Daoy (cell line): ENCODE measurements around the gene CASTOR1. TPM values are rescaled to one million over a fixed set of nuclear protein-coding genes. Genes with fewer than 3 reads are reported as not detected.

Source experiments
- DNase-seq: peaks from one replicate; pipeline ENCODE4 v3.0.0-alpha.2; 2015; ENCODE audit warnings: low read depth
- total RNA-seq: library from RNA; depleted of rRNA; stranded (reverse); fragments of >200 nt; shearing (Covaris generic); gene quantifications from 2 replicates; pipeline ENCODE4 v1.2.3, GENCODE V29; 2014; rRNA removed

Gene CASTOR1
- total RNA-seq, 1 experiment from 2014 or later: 5.9 TPM

DNA sequence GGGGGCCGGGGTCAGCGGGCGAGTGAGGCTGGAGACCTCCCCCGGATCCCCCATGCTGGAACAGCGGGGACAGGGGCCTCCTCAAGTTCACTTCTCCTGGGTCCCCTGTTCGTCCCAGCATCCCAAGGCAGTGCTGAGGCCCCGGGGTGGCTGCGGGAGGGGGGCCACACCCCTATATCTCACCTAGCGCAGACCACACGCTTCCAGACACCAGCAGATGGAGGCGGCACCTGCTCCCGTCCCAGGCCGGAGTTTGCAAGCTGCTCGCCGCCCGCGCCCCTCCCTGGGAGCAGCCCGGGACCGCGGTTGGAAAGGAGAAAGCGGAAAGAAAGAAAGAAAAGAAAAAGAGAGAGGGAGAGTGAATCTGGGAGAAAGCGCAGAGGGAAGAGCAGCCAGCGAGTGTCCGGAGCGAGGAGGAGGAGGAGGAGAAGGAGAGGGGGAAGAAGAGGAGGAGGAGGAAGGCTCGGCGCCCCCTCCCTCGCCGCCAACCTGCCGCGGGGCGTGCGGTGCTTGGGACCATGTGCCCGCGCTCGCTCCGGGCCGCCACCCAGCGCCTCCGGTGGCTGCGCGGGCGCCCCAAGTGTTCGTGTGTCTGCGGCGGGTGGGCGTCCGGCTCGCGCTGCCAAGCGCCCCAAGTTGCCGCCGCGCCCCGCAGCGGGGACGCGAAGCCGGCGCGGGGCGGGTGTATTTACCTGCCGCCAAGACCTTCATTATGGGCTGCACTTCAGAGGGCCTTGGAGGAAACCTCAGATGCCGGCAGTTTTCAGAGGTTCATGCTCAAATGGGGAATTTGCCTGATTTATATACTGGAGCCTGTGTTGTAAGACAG lies 43.1 kb downstream of the CASTOR1 start, which contains the start of gene LIF:
Gene LIF (minus strand): TSS at position 775 of the 829 bp plus-strand sequence. CDS start 64 bp downstream, at position 711.
- DNase-seq: peak; percentile 69

DNA sequence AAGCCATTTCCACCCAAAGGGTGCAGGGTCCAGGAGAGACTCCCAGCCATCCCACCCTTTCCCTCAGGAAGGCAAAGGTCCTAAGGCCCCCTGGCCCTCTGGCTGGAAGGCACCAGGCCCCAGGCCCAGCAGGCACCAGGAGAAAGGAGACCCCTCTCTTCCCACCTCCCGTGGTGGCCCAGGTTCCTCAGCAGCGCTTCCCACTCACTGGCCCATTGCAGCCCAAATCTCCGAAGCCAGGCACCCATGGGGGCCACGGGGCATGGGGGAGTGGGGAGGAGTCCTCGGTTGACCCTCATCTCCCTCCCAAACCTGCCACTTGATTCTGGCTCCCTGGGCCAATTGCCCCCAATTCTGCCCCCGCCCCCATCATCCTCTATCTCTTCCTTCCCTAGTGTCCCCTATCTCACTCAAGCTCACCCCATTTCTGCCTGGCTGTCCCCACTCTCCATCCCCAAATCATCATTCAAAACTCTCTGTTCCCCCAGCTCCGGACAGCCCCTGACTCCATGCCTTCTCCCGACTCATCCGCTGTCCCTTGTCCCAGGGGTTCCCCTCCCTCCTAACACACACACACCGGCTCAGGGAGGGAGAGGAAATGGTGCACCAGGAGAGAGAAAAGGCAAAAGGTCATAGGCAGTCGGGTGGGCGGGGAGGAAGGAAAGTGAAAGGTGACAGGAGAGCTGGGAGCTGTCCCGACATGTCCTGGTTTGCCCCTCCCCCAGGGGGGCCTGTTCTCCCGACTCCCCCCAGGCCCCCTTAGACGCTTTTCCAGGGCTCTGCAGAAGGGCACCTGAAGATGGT lies 43.9 kb downstream of the CASTOR1 start:
- peak; percentile 74 for DNase-seq

DNA sequence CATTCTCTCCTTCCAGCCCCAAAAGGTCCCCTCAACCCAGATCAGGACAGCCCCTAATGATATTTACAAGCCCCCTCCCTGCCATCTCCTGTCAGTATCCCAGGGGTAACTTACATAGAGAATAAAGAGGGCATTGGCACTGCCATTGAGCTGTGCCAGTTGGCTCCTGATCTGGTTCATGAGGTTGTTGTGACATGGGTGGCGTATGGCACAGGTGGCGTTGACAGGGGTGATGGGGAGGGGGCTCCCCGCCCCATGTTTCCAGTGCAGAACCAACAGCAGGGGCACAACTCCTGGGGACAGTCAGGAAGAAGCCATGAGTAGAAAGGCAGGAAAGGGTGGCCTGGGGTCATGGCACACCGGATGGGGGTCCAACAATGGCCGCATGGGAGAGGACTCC lies 44.7 kb downstream of the CASTOR1 start:
- no peak for DNase-seq

DNA sequence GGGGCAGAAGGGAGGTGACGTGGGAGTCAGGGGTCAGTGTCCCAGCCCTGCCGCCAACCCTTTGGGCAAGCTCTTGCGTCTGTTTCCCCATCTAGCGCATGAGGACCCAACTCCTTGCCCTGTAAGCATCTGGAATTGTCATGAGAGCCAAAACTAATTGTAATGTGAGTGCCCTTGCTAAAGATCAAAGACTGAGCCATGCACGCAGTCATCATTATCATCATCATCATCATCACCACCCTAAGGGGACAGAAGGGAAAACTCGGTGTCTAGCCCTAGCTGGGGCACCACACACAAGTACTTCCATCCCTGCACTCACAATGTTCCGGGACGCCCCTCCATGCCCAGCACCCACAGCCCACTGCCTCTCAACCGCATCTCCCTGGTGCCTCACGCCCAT lies 45.2 kb downstream of the CASTOR1 start:
- DNase-seq: peak; percentile 19

DNA sequence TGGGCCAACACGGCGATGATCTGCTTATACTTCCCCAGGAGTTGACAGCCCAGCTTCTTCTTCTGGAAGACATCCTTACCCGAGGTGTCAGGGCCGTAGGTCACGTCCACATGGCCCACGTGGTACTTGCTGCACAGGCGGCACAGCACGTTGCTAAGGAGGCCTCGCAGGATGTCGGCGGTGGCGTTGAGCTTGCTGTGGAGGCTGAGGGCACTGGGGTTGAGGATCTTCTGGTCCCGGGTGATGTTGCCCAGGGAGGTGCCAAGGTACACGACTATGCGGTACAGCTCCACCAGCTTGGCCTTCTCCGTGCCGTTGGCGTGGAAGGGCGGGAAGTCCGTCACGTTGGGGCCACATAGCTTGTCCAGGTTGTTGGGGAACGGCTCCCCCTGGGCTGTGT lies 45.6 kb downstream of the CASTOR1 start:
- peak; percentile 15 for DNase-seq

DNA sequence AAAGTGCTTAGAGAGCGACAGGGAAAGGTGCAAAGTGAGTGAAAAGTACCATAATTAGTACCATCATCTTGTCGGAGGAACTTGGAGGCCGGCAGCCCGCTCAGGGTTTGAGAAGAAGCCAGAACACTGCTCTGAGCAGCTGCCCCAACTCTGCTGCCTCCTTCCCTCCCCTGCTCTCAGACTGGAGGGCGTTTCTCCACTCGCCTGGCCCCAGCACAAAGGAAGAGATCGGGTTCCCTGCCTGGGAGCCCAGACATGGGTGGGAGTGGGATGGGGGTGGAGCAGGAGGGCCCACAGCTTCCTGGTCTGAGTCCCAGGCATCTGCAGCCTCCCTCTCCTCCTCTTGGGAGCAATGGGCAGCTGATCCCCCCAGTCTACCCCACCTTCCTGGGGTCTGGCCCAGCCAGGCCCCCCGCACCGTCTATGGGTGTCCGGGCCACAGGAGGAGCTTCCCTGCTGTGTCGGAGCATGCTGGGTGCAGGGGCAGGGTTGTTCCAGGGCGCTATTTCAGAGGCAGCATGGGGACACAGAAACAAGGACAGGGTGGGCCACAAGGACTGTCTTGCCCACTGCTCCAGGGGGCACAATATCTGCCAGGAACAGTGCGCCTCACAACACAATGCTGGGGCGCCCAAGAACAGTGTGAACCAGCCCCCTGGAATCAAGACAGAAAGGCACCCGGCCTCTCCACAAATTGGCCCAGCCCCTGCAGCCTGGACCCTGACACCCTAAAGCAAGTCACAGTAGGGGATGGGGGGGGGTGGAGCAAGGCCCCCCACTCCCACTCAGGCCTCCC lies 47.5 kb downstream of the CASTOR1 start:
- DNase-seq: peak; percentile 50

DNA sequence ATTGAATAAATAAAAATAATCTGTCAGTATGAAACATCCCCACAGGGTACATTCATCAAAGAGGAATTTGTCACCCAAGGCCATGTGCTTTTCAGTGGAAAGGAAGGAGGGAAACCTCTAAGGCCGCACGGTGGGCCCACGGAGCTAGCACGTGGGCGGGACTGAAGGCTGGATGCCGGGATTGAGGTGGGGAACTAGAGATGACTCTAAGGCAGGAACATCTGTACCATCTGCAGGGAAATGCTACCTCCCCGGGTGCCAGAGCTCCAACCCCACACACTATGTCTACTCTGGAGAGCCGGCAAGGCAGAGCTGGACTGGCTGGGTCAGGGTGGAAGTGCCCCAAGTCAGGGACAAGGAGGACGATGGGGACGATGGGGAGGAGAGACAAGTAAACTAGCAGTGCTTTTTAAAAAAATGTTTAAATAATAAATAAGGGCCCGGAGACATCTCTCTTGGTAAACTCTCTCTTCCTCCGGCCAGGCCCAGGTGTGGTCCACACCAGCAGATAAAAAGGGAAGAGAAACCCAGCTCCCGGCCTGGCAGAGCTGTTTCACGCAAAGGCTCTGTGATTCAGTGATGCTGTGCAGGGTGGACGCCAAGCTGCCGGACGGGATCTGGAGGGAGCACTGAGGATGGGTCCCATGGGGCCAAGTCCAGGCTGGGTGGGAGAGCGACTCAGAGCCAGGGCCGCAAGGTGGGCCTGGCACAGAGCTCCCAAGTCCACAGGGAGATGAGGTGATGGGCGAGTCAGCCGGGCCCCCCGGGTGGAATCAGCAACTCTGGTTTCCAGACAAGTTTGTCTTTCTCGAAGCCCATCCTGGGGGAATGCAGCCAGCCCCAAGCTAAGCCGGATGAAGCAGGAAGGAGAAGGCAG lies 48.5 kb downstream of the CASTOR1 start:
- peak; percentile 61 for DNase-seq

DNA sequence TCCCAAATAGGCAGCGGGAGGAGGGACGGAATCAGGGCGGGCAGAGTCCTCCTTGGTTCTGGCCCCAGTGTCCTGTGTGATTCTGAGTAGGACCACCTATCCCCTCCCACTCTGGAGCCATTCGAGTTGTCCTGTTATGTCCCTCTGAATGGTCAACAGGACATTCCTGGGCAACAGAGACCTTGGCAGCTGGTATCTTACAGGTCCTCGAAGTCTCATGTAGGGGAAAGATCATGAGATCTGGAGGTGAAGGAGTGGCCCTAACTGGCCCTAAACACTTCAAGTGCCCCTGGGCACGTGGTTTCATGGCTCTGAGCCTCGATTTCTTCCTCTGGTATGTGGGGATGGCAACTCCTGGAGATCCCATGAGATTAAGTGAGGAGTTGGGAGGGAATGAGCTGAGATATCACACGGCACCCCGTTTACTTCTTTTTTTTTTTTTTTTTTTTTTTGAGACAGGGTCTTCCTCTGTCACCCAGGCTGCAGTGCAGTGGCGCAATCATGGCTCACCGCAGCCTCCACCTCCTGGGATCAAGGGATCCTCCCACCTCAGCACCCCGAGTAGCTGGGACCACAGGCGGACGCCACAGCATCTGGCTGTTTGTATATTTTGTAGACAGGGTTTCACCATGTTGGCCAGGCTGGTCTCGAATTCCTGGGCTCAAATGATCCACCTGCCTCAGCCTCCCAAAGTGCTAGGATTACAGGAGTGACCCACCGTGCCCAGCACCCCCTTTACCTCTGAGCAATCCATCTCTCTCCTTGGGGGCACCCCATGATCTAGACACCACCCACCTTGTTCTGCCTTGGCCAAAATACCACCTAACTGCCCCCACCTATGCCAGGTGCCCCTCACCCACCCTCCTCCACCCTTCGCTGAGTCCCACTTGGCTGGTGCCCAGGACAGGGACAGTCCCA lies 49.6 kb downstream of the CASTOR1 start:
- peak; percentile 52 for DNase-seq

DNA sequence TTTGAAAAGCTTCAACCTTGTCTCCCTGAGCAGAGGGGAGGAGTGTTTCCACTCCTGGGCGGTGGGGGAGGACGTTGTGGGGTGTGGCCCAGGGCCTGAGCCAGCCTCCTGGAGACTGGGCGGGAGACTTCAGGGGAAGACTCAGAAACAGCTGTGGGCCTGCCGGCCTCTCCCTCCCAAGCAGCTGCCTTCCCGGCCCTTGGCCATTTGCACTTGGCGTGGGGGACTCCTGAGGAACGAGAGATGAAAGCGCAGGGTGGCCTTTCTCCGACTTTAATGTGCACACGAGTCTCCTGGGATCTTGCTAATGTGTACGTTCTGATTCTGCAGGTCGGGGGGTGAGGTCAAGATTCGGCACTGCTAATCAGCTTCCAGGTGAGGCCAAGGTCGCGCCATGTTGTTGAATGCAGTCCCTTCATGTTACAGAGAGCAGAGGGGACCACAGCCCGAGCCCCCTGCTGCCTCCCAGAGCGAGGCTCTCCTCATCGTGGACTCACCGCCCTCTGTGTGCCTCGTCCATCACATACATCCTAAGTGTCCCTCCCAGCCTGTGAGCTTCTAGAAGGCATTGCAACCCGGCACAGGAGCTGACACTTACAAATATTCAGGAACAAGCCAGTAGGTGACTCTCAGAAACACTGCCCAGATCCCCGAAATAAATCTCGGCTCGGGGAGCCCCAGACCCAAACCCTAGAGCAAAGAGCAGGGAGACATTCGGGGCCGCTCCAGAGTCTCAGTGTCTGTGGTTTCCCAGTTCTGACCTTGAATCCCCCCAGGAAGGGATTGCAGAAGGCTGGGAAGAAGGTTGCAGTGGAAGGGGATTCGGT lies 50.4 kb downstream of the CASTOR1 start:
- peak; percentile 92 for DNase-seq

DNA sequence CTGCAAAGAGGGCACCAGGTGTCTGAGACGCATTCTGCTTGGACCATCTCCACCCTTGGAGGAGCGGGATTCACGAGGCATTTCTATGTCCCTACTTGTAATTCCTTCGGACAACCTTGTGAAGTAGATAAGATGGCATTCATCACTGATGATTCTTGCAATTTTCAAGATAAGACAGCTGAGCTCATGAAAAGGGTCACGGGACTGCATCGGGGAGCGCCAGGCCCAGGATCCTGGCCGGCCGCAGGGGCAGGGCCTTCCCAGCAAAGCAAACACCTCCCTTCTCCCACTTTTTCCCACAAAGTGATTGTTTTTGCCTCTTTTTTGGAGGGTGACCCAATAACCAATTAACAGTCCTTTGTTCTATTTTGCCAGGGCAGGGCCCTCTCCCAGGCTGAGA lies 51.2 kb downstream of the CASTOR1 start:
- peak; percentile 35 for DNase-seq

DNA sequence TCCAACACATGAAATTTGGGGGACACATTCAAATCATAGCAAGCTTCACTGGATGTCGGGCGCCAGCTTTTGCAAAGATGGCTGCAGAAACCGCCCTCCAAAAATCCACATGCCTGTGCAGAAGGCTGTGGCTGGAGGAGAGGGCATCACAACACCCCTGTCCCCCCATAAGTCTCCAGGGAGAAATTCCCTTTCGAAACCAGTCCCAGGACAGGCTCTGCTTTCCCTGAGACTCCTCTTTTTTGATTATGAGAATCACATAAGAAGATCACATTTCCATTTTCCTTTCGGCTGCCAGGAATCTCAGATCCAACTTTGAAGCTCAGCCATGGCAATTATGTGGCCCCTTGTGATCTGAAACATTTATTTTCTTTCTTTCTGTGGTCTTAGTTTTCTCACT lies 52.4 kb downstream of the CASTOR1 start:
- no peak for DNase-seq

DNA sequence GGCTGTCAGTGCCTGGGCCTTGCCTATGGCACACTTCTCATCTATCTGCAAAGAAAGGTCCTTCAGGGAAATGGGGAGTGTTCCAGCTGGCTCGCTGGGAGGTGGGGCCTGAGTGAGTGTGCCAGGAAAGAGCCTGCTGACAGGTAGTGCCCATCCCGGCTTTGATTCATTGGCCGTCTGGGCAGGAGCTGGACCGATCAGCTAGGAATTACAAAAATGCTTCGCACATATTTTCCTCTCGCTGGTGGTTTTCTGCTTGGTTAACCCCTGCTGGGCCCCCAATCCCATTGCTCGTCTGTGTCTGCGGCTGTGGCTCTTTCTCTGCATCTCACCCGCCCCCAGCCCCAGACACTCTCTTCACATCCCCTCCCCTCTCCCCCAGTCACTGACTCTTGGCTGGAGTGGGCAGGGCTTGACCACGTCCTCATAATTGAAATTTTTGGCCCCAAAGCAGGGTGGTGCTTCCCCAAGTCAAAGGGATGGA lies 53.6 kb downstream of the CASTOR1 start:
- DNase-seq: peak; percentile 95

Other genes starting within 250 kb of the CASTOR1 start
- gene HORMAD2, start 209.0 kb downstream of the CASTOR1 start, total RNA-seq: not detected in 2 replicates
- 33.3 and 35.2 TPM in 2 replicates for gene LIF, start 42.7 kb downstream of the CASTOR1 start, total RNA-seq
- 0.06 TPM in 1 of 2 replicates, not detected in the other for gene OSM, start 22.7 kb downstream of the CASTOR1 start, total RNA-seq
- 20.8 and 35.5 TPM in 2 replicates for gene TBC1D10A, start 37.4 kb upstream of the CASTOR1 start, total RNA-seq
- gene SF3A1, start 67.4 kb upstream of the CASTOR1 start, total RNA-seq: 29.4 and 66.6 TPM in 2 replicates
- 1.5 and 2.7 TPM in 2 replicates for gene CCDC157, start 67.5 kb upstream of the CASTOR1 start, total RNA-seq
- 9.8 and 19.2 TPM in 2 replicates for gene RNF215, start 97.9 kb upstream of the CASTOR1 start, total RNA-seq
- gene SEC14L2, start 107.5 kb upstream of the CASTOR1 start, total RNA-seq: 9.5 and 12.7 TPM in 2 replicates
- 57.8 and 84.1 TPM in 2 replicates for gene MTFP1, start 136.3 kb upstream of the CASTOR1 start, total RNA-seq
- not detected in 2 replicates for gene SEC14L3, start 182.5 kb upstream of the CASTOR1 start, total RNA-seq
- gene SEC14L4, start 216.2 kb upstream of the CASTOR1 start, total RNA-seq: 0.09 and 0.17 TPM in 2 replicates